SK-N-SH treated with all-trans-retinoic acid at 6 μM for 48 hours (cell line): ENCODE data around the gene ZMIZ1.
A peak's percentile ranks its signal among the peaks of the same experiment; 100 is the strongest.

Experiments
- ATAC-seq: fragments of 200-7000 bp; cut with Tn5 transposase; 3 replicates; pipeline ENCODE4 v1.9.1; 2020; ENCODE audit warnings: mild to moderate bottlenecking, moderate library complexity
- ARNTL ChIP-seq: fragments of 450-650 bp; formaldehyde crosslinking; IDR thresholded peaks from 2 replicates; pipeline ENCODE4 v1.5.0; 2020; ENCODE audit warnings: low read depth, mild to moderate bottlenecking, moderate library complexity, borderline replicate concordance
- GLIS3 ChIP-seq: fragments of 250-450 bp; sonication (Bioruptor Pico); IDR thresholded peaks from 2 replicates; pipeline ENCODE4 v1.5.0; 2020; ENCODE audit warnings: mild to moderate bottlenecking, moderate library complexity
- ISL1 ChIP-seq: fragments of 250-450 bp; sonication (Bioruptor Pico); IDR thresholded peaks from 2 replicates; pipeline ENCODE4 v2.1.2; 2022; ENCODE audit warnings: mild to moderate bottlenecking, moderate library complexity
- RARB ChIP-seq: fragments of 250-450 bp; sonication (Bioruptor Pico); IDR thresholded peaks from 2 replicates; pipeline ENCODE4 v1.8.0; 2021; ENCODE audit warnings: mild to moderate bottlenecking, moderate library complexity
- SNAI2 ChIP-seq: fragments of 250-450 bp; sonication (Bioruptor Pico); IDR thresholded peaks from 2 replicates; pipeline ENCODE4 v1.5.0; 2020; ENCODE audit warnings: mild to moderate bottlenecking, moderate library complexity
- TCF4 ChIP-seq: fragments of 250-450 bp; sonication (Bioruptor Pico); IDR thresholded peaks from 2 replicates; pipeline ENCODE4 v1.8.0; 2021; ENCODE audit warnings: mild to moderate bottlenecking, moderate library complexity, borderline replicate concordance
- ZC3H10 ChIP-seq: fragments of 250-450 bp; sonication (Bioruptor Pico); IDR thresholded peaks from 2 replicates; pipeline ENCODE4 v1.5.1; 2021; ENCODE audit warnings: mild to moderate bottlenecking, moderate library complexity
- ZNF565 ChIP-seq: fragments of 450-650 bp; formaldehyde crosslinking; conservative IDR thresholded peaks from 2 replicates; pipeline ENCODE4 v1.5.0; 2020; ENCODE audit warnings: low read depth, mild to moderate bottlenecking, moderate library complexity
- ZNF70 ChIP-seq: fragments of 450-650 bp; formaldehyde crosslinking; IDR thresholded peaks from 2 replicates; pipeline ENCODE4 v1.5.0; 2020; ENCODE audit warnings: mild to moderate bottlenecking, moderate library complexity
- ZNF8 ChIP-seq: fragments of 450-650 bp; formaldehyde crosslinking; IDR thresholded peaks from 2 replicates; pipeline ENCODE4 v1.5.0; 2020; ENCODE audit warnings: mild to moderate bottlenecking, moderate library complexity
- TF ChIP-seq, protein P1 (sequence below): fragments of 250-450 bp; sonication (Bioruptor Pico); IDR thresholded peaks from 2 replicates; pipeline ENCODE4 v1.8.0; 2020; ENCODE audit warnings: mild to moderate bottlenecking, moderate library complexity, borderline replicate concordance
- TF ChIP-seq, protein P2 (sequence below): fragments of 250-450 bp; sonication (Bioruptor Pico); IDR thresholded peaks from 2 replicates; pipeline ENCODE4 v1.5.1; 2020; ENCODE audit warnings: low read depth, mild to moderate bottlenecking, moderate library complexity
- TF ChIP-seq, protein P3 (sequence below): fragments of 250-450 bp; sonication (Bioruptor Pico); IDR thresholded peaks from 2 replicates; pipeline ENCODE4 v1.5.0; 2020; ENCODE audit warnings: mild to moderate bottlenecking, moderate library complexity
- TF ChIP-seq, protein P4 (sequence below): fragments of 250-450 bp; sonication (Bioruptor Pico); IDR thresholded peaks from 2 replicates; pipeline ENCODE4 v1.5.1; 2021; ENCODE audit warnings: mild to moderate bottlenecking, moderate library complexity

Gene ZMIZ1

DNA sequence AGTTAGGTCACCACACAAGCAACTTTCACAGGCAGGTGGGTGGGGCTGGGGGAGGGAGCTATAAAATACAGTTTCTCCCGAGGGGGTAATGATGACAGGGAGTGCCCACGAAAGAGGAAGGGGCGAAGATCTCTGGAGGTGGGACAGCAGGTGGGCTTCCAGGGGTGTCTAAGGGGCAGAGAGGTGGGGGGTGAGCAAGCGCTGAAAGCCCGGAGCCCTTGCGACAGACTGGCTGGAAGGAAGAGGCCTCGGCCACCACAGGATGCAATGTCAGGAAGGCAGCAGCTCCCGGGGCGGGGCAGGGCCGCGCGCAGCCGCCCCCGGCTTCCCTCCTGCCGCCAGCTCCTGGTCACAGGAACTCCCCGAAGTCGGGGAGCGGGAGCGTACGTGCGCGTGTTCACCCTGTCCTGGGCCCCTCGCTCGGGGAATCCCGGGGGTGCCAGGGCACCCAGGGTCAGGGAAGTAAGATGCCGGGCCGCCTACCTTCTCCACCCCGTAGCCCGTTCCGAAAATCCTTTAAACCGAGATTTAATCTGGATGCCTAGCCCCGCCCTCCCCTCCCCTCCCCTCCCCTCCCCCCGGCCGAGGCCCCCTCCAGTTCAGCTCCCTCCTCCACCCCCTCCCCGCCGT is 173.3 kb downstream of the ZMIZ1 start:
- TF ChIP-seq SNAI2, result 0 out of 2 replicates have a peak, but pooled peaks have one; percentile 32
- TF ChIP-seq, protein P1, sequence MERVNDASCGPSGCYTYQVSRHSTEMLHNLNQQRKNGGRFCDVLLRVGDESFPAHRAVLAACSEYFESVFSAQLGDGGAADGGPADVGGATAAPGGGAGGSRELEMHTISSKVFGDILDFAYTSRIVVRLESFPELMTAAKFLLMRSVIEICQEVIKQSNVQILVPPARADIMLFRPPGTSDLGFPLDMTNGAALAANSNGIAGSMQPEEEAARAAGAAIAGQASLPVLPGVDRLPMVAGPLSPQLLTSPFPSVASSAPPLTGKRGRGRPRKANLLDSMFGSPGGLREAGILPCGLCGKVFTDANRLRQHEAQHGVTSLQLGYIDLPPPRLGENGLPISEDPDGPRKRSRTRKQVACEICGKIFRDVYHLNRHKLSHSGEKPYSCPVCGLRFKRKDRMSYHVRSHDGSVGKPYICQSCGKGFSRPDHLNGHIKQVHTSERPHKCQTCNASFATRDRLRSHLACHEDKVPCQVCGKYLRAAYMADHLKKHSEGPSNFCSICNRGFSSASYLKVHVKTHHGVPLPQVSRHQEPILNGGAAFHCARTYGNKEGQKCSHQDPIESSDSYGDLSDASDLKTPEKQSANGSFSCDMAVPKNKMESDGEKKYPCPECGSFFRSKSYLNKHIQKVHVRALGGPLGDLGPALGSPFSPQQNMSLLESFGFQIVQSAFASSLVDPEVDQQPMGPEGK, result no peak
- TF ChIP-seq ZNF565 (CRISPR knock-in tag), result 0 out of 2 replicates have a peak, but pooled peaks have one; percentile 35
- TF ChIP-seq ZNF8 (CRISPR knock-in tag), result no peak
- peak; percentile 56 for ATAC-seq

DNA sequence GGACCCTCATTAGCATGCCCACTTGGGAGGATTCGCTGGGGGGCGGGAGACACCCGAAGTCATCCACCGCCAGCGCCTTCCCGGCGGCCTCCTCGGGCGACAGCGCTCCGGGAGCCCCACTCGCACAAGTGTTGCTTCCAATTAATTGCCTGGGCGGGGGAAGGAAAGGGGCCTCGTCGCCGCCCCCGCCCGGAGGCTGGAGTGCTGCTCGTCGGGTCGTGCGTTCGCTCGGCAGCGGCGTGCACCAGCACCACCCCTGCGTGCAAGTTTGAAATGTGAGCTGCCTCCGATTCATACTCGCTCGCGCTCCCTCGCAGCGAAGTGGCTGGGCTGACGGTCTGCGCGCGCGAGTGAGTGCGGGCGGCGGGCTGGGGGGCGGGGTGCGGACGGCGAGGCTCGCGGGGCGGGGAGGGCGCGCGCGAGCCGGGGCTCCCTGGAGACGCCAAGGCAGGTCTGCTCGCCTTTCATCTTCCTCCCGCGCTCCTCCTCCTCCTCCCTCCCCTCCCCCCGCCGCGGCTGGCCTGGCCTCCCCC is 173.9 kb downstream of the ZMIZ1 start:
- peak; percentile 65 for ATAC-seq
- TF ChIP-seq, protein P1, result peak; percentile 68; the same call in 1 of the 2 replicates
- TF ChIP-seq GLIS3 (CRISPR knock-in tag) (no peak), ZNF70 (0 out of 2 replicates have a peak, but pooled peaks have one; percentile 23)

DNA sequence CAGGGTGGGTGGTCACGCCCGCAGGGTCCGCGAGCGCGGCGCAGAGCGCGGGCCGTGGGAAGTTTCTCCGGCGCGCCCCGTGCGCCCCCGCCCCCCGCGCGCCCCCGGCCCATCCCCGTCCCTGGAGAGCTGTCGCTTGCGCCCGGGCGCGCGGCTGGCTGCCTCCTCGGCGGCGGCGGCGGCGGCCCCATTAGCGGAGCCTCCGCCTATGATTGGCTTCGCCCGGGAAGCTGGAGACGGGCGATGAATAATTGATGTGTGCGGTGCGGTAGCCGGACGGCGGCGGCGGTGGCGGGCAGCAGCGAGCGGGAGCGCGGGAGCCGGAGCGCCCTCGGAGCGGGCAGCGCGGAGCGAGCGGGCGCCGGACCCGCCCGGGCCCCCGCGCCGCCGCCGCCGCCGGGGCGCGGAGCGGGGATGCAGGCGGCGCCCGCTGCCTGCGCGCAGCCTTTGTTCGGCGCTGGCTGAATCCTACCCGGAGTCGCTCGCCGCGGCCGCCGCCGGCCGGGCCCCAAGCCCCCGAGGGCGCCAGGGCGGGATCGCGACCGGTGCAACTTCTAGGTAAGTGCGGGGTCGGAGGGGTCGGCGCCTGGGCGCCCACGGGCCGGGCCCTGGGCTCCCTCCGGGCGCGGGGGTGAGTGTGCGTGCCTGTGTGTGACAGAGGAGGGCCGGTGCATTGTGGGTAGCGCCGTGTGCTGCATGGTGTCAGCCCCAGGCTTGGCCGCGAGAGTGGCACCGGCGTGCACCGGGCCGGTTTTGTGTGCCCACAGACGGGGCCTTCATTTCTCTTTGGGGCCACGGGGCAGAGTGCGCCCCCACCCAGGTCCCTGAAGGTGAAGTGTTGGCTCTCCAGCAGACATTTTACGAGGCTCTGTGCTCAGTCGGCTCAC is 174.7 kb downstream of the ZMIZ1 start:
- TF ChIP-seq ARNTL (CRISPR knock-in tag) (no peak), TCF4 (CRISPR knock-in tag) (no peak), GLIS3 (CRISPR knock-in tag) (no peak), ZNF70 (no peak), ZC3H10 (CRISPR knock-in tag) (no peak), SNAI2 (no peak), RARB (CRISPR knock-in tag) (no peak), ISL1 (CRISPR knock-in tag) (no peak)
- TF ChIP-seq, protein P2, sequence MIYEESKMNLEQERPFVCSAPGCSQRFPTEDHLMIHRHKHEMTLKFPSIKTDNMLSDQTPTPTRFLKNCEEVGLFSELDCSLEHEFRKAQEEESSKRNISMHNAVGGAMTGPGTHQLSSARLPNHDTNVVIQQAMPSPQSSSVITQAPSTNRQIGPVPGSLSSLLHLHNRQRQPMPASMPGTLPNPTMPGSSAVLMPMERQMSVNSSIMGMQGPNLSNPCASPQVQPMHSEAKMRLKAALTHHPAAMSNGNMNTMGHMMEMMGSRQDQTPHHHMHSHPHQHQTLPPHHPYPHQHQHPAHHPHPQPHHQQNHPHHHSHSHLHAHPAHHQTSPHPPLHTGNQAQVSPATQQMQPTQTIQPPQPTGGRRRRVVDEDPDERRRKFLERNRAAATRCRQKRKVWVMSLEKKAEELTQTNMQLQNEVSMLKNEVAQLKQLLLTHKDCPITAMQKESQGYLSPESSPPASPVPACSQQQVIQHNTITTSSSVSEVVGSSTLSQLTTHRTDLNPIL, result no peak
- TF ChIP-seq, protein P3, sequence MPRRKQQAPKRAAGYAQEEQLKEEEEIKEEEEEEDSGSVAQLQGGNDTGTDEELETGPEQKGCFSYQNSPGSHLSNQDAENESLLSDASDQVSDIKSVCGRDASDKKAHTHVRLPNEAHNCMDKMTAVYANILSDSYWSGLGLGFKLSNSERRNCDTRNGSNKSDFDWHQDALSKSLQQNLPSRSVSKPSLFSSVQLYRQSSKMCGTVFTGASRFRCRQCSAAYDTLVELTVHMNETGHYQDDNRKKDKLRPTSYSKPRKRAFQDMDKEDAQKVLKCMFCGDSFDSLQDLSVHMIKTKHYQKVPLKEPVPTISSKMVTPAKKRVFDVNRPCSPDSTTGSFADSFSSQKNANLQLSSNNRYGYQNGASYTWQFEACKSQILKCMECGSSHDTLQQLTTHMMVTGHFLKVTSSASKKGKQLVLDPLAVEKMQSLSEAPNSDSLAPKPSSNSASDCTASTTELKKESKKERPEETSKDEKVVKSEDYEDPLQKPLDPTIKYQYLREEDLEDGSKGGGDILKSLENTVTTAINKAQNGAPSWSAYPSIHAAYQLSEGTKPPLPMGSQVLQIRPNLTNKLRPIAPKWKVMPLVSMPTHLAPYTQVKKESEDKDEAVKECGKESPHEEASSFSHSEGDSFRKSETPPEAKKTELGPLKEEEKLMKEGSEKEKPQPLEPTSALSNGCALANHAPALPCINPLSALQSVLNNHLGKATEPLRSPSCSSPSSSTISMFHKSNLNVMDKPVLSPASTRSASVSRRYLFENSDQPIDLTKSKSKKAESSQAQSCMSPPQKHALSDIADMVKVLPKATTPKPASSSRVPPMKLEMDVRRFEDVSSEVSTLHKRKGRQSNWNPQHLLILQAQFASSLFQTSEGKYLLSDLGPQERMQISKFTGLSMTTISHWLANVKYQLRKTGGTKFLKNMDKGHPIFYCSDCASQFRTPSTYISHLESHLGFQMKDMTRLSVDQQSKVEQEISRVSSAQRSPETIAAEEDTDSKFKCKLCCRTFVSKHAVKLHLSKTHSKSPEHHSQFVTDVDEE, result no peak
- TF ChIP-seq, protein P1, result no peak
- TF ChIP-seq, protein P4, sequence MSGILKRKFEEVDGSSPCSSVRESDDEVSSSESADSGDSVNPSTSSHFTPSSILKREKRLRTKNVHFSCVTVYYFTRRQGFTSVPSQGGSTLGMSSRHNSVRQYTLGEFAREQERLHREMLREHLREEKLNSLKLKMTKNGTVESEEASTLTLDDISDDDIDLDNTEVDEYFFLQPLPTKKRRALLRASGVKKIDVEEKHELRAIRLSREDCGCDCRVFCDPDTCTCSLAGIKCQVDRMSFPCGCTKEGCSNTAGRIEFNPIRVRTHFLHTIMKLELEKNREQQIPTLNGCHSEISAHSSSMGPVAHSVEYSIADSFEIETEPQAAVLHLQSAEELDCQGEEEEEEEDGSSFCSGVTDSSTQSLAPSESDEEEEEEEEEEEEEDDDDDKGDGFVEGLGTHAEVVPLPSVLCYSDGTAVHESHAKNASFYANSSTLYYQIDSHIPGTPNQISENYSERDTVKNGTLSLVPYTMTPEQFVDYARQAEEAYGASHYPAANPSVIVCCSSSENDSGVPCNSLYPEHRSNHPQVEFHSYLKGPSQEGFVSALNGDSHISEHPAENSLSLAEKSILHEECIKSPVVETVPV (CRISPR knock-in tag), result no peak
- ATAC-seq, result no peak
